Mesodermal cell (in vitro differentiated cells): ENCODE measurements around the gene CLDN2. TPM values are rescaled to one million over a fixed set of nuclear protein-coding genes. Genes with fewer than 3 reads are reported as not detected.
"Not testable (repeated sequence)": the region's sequence is repeated elsewhere in the genome, so short reads cannot be mapped to it uniquely, and the experiment has no call there.

Experiments
- H3K27ac ChIP-seq: 2 replicates; pipeline ENCODE4 v1.7.0; 2013; ENCODE audit warnings: mild to moderate bottlenecking, low read depth, low read length, moderate library complexity; ENCODE audit not compliant: severe bottlenecking
- H3K36me3 ChIP-seq: 2 replicates; pipeline ENCODE4 v1.7.1; 2013; ENCODE audit warnings: mild to moderate bottlenecking, low read length, moderate library complexity; ENCODE audit not compliant: control insufficient read depth, insufficient read depth
- H3K4me1 ChIP-seq: one replicate; pipeline ENCODE4 v1.7.1; 2013; ENCODE audit warnings: mild to moderate bottlenecking, low read length; ENCODE audit not compliant: insufficient read depth, control insufficient read depth, poor library complexity, severe bottlenecking
- H3K4me3 ChIP-seq: 2 replicates; pipeline ENCODE4 v1.7.0; 2013; ENCODE audit warnings: low read length, control low read depth, mild to moderate bottlenecking; ENCODE audit not compliant: insufficient read depth, poor library complexity, severe bottlenecking; ENCODE audit errors: extremely low read depth
- H3K9me3 ChIP-seq: 2 replicates; pipeline ENCODE4 v1.7.1; 2013; ENCODE audit warnings: mild to moderate bottlenecking, low read length, moderate library complexity; ENCODE audit not compliant: control insufficient read depth
- WGBS, 2 experiments: methylation state at CpG; one replicate each; pipeline ENCODE4 v1.1.5; 2013; ENCODE audit warnings: missing lambda C conversion rate in 2 of 2; ENCODE audit not compliant: insufficient coverage in 2 of 2; 5-methylcytosine and 5-hydroxymethylcytosine counted together
- polyA plus RNA-seq, 2 experiments: library from polyadenylated mRNA; stranded (reverse); fragments of 50-300 nt; gene quantifications; one replicate each; pipeline ENCODE4 v1.2.3, GENCODE V29; 2013

Gene CLDN2
- polyA plus RNA-seq (2013, experiment 1 of 2), result 0.18 TPM
- 0.15 TPM for polyA plus RNA-seq (2013, experiment 2 of 2)

DNA sequence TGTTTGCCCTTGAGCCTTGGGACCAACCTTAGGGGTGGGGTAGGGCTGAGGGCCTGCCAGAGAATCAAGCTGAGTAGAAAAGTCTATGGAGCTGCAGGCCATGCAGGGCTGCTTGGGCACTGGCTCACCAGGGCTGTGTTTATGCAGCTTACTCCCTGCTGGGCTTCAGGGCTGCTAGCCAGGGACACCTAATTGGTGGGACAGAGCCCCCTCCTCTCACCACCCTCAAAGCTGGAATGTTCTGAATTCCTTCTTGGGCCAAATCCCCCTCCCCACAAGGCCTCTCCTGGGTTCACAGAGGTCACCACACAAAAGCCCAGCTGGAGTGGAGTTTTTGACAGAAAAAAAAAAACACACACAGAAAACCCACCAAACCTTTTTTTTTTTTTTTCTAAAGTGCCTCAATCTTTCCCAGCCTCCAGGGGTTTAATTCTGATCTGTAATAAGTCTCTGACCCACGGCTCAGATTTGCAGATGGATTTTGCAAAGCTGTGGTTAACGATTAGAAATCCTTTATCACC, at the start of gene CLDN2:
Gene CLDN2, plus strand, starts transcription at position 471 of the 521 bp plus-strand sequence. CDS start 7,827 bp downstream, outside the sequence.
- H3K9me3 ChIP-seq, result no peaks in the 10 kb centered on the region
- H3K27ac ChIP-seq, result peak within 1 kb of the TSS; percentile 23
- H3K4me3 ChIP-seq, result no peak within 1 kb of the TSS
- H3K4me1 ChIP-seq, result peaks cover 4% of the 10 kb centered on the region
- no peaks in the 10 kb centered on the region for H3K36me3 ChIP-seq
- WGBS, 2 experiments, result 0% methylated on average over 2 of the region's 2 CpGs; no CpG with 5 or more reads in 1 of the 2 experiments

GRCh38 chrX:106872796-106873195, 47.4 kb upstream of the CLDN2 start:
- H3K36me3 ChIP-seq, H3K27ac ChIP-seq, H3K9me3 ChIP-seq, H3K4me3 ChIP-seq, H3K4me1 ChIP-seq: not testable (repeated sequence)
- 67% methylated on average over 2 of the region's 2 CpGs; no CpG with 5 or more reads in 1 of the 2 experiments for WGBS, 2 experiments

- no peaks in the 10 kb centered on the region for H3K4me1 ChIP-seq
- H3K36me3 ChIP-seq, result no peaks in the 10 kb centered on the region
- H3K27ac ChIP-seq, result no peak overlapping the region
- no peak overlapping the region for H3K4me3 ChIP-seq
- H3K9me3 ChIP-seq, result no peaks in the 10 kb centered on the region
- no CpG with 5 or more reads among the region's 2 CpGs for WGBS, 2 experiments
Measured at GRCh38 chrX:106874075-106874474, 46.1 kb upstream of the CLDN2 start.

DNA sequence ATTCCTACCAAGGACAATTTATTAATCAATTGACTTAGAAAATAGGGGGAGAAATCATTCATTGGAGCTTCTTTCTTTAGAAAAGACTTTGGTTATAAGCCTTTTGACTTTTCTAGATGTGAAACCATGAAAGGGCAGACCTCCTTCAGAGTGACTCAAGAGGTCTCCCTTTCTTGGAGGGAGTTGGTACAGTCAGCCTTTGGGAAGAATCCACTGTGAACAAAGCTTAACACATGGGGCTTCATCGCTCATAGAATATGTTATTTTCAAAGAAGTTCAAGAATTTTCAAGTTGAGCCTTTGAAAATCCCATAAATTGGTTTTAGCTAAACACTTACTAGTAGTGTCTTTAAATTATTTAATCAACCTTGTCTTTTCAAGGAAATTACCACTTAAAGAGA, 45.1 kb upstream of the CLDN2 start:
- Histone ChIP-seq H3K36me3 (no peaks in the 10 kb centered on the region), H3K9me3 (no peaks in the 10 kb centered on the region), H3K27ac (no peak overlapping the region), H3K4me3 (no peak overlapping the region), H3K4me1 (no peaks in the 10 kb centered on the region)
- WGBS, 2 experiments, result no CpG with 5 or more reads among the region's 1 CpG

- Histone ChIP-seq H3K4me1 (peaks cover under 1% of the 10 kb centered on the region), H3K36me3 (no peaks in the 10 kb centered on the region), H3K9me3 (no peaks in the 10 kb centered on the region), H3K4me3 (no peak overlapping the region), H3K27ac (no peak overlapping the region)
- no CpG with 5 or more reads among the region's 1 CpG for WGBS, 2 experiments
Measured at GRCh38 chrX:106889468-106889867, 30.7 kb upstream of the CLDN2 start.

GRCh38 chrX:106891762-106892460, 28.3 kb upstream of the CLDN2 start:
- Histone ChIP-seq H3K36me3 (no peaks in the 10 kb centered on the region), H3K9me3 (no peaks in the 10 kb centered on the region)
- WGBS, 2 experiments, result 87% methylated on average over 3 of the region's 7 CpGs; no CpG with 5 or more reads in 1 of the 2 experiments

GRCh38 chrX:106894392-106894909, 25.8 kb upstream of the CLDN2 start:
- WGBS, 2 experiments, result 0% methylated on average over 1 of the region's 6 CpGs; no CpG with 5 or more reads in 1 of the 2 experiments
- Histone ChIP-seq H3K27ac (peak overlapping the region; percentile 53), H3K9me3 (no peaks in the 10 kb centered on the region), H3K36me3 (no peaks in the 10 kb centered on the region), H3K4me1 (peaks cover 19% of the 10 kb centered on the region), H3K4me3 (no peak overlapping the region)

More at GRCh38 chrX:106891762-106892460, 28.3 kb upstream of the CLDN2 start:
- Histone ChIP-seq H3K27ac (no peak overlapping the region), H3K4me3 (no peak overlapping the region), H3K4me1 (peaks cover 16% of the 10 kb centered on the region)

- H3K9me3 ChIP-seq, result no peaks in the 10 kb centered on the region
- peak overlapping the region; percentile 53 for H3K27ac ChIP-seq
- no peaks in the 10 kb centered on the region for H3K36me3 ChIP-seq
- WGBS, 2 experiments, result 63% methylated on average over 1 to 2 of the region's 3 CpGs
- peaks cover 19% of the 10 kb centered on the region for H3K4me1 ChIP-seq
- H3K4me3 ChIP-seq, result no peak overlapping the region
Measured at GRCh38 chrX:106894978-106895452, 25.2 kb upstream of the CLDN2 start.

DNA sequence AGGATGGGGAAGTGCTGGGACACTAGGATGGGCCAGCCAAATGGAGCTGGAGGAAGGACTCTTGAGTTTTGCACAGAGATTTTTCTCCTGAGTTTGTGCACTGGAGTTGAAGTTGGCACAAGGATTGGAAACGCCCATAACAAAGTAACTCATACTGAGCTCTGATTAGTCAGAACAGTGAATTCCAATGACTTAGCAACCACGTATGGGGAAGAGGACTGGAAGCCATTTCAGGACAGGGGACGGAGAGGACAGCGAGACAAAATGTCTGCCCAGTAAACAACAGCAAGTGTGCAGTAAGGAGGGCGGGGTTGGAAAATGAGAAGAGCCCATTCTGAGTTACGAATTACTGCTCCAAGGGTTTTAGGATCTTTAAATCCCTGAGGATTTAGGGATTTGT, 22.9 kb upstream of the CLDN2 start:
- peaks cover 19% of the 10 kb centered on the region for H3K4me1 ChIP-seq
- 100% methylated on average over 1 to 4 of the region's 6 CpGs for WGBS, 2 experiments
- H3K4me3 ChIP-seq, result no peak overlapping the region
- H3K27ac ChIP-seq, result no peak overlapping the region
- no peaks in the 10 kb centered on the region for H3K9me3 ChIP-seq
- no peaks in the 10 kb centered on the region for H3K36me3 ChIP-seq

- Histone ChIP-seq H3K27ac (no peak overlapping the region), H3K4me3 (no peak overlapping the region), H3K4me1 (peaks cover 19% of the 10 kb centered on the region), H3K9me3 (no peaks in the 10 kb centered on the region), H3K36me3 (no peaks in the 10 kb centered on the region)
- WGBS, 2 experiments, result no CpG with 5 or more reads among the region's 1 CpG
Measured at GRCh38 chrX:106898462-106898861, 21.7 kb upstream of the CLDN2 start.

- WGBS, 2 experiments, result 86% methylated on average over 1 of the region's 2 CpGs; no CpG with 5 or more reads in 1 of the 2 experiments
- Histone ChIP-seq H3K27ac (no peak overlapping the region), H3K4me1 (peaks cover 19% of the 10 kb centered on the region), H3K9me3 (no peaks in the 10 kb centered on the region), H3K36me3 (no peaks in the 10 kb centered on the region), H3K4me3 (no peak overlapping the region)
Measured at GRCh38 chrX:106899276-106899675, 20.9 kb upstream of the CLDN2 start.
